GM19395 (cell line): Measurements from ENCODE around the gene TRIM9.

Experiments used
- ATAC-seq: cut with Tn5 transposase; IDR thresholded peaks from one replicate; pipeline ENCODE4 v1.9.1; 2021; ENCODE audit warnings: mild to moderate bottlenecking, moderate library complexity; ENCODE audit not compliant: unreplicated experiment

TRIM9 gene

GRCh38 chr14:51059032-51059431 is 35.9 kb downstream of the TRIM9 start:
- no peak for ATAC-seq

- no peak for ATAC-seq
Measured at GRCh38 chr14:51058382-51058781, 36.5 kb downstream of the TRIM9 start.

GRCh38 chr14:51056421-51056820 is 38.5 kb downstream of the TRIM9 start:
- ATAC-seq: no peak

- no peak for ATAC-seq
Measured at GRCh38 chr14:51053157-51053556, 41.7 kb downstream of the TRIM9 start.

- ATAC-seq: no peak
Measured at GRCh38 chr14:51044961-51045360, 49.9 kb downstream of the TRIM9 start.

- ATAC-seq: no peak
Measured at GRCh38 chr14:51041883-51042282, 53.0 kb downstream of the TRIM9 start.

GRCh38 chr14:51041108-51041531 is 53.8 kb downstream of the TRIM9 start:
- no peak for ATAC-seq

GRCh38 chr14:51039252-51039651 is 55.7 kb downstream of the TRIM9 start:
- ATAC-seq: no peak

- ATAC-seq: no peak
Measured at GRCh38 chr14:51035611-51036192, 59.2 kb downstream of the TRIM9 start.

GRCh38 chr14:51028851-51029754 is 65.8 kb downstream of the TRIM9 start:
- ATAC-seq: no peak

- ATAC-seq: no peak
Measured at GRCh38 chr14:51028361-51028760, 66.5 kb downstream of the TRIM9 start.

GRCh38 chr14:51024377-51024776 is 70.5 kb downstream of the TRIM9 start:
- no peak for ATAC-seq

GRCh38 chr14:51023964-51024363 is 70.9 kb downstream of the TRIM9 start:
- no peak for ATAC-seq

GRCh38 chr14:51022769-51023168 is 72.1 kb downstream of the TRIM9 start:
- ATAC-seq: no peak

GRCh38 chr14:51020024-51020710 is 74.7 kb downstream of the TRIM9 start:
- no peak for ATAC-seq

- ATAC-seq: no peak
Measured at GRCh38 chr14:51019089-51019488, 75.8 kb downstream of the TRIM9 start.

- ATAC-seq: no peak
Measured at GRCh38 chr14:51018521-51018920, 76.4 kb downstream of the TRIM9 start.

GRCh38 chr14:51014625-51015024 is 80.3 kb downstream of the TRIM9 start:
- ATAC-seq: no peak

GRCh38 chr14:51014086-51014485 is 80.8 kb downstream of the TRIM9 start:
- ATAC-seq: no peak

GRCh38 chr14:51012055-51012454 is 82.8 kb downstream of the TRIM9 start:
- no peak for ATAC-seq

GRCh38 chr14:51008446-51008845 is 86.5 kb downstream of the TRIM9 start:
- ATAC-seq: no peak

GRCh38 chr14:51006781-51007211 is 88.1 kb downstream of the TRIM9 start:
- ATAC-seq: no peak
